IPS-11a (cell line): ENCODE data around the gene CRYBB3.
"Not testable (repeated sequence)": the region's sequence is repeated elsewhere in the genome, so short reads cannot be mapped to it uniquely, and the experiment has no call there.

Source experiments
- H3K4me3 ChIP-seq: one replicate; pipeline ENCODE4 v1.5.1; 2013; ENCODE audit warnings: low read depth, low read length, control low read depth

CRYBB3 gene

GRCh38 chr22:25174888-25175411 lies 24.7 kb upstream of the CRYBB3 start:
- H3K4me3 ChIP-seq = no peak overlapping the region

GRCh38 chr22:25176175-25176574 lies 23.5 kb upstream of the CRYBB3 start:
- H3K4me3 ChIP-seq = no peak overlapping the region

- H3K4me3 ChIP-seq = no peak overlapping the region
Observed at GRCh38 chr22:25176799-25177198, 22.9 kb upstream of the CRYBB3 start.

DNA sequence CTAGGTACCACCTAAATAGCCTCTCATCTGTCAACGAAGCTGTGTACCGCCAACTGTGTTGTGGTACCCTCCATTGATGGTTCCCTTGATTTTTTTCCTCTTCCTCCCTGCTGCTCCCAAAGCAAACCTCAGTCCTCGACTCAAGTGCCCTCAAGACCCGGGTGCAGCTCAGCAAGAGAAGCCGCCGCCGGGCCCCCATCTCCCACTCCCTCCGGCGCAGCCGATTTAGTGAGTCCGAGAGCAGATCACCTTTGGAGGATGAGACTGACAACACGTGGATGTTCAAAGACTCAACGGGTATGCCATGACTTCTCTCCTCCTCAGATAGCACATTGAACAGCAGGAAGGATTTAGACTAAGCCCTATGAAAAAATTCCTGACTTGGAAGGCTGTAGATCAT lies 22.4 kb upstream of the CRYBB3 start:
- H3K4me3 ChIP-seq = no peak overlapping the region

- no peak overlapping the region for H3K4me3 ChIP-seq
Observed at GRCh38 chr22:25177895-25178294, 21.8 kb upstream of the CRYBB3 start.

DNA sequence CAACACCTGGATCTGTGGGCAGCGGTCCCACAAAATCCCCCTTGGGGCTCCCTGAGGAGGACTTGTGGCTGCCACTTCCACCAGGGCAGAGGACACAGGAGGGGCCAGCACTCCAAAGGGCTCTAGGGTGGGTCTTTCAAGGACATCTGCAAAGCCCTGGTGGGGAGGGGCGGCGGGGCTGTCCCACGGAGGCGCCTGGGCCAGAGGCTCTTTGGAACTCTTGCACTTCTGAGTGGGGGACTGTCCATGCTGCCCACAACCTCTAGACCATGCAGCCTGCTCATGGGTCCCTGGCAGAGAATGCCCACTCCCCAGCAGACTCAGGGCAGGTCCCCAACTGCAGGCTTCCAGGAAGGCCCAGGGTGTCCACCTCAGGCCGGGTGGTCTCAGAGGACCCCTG lies 21.3 kb upstream of the CRYBB3 start:
- H3K4me3 ChIP-seq = not testable (repeated sequence)

DNA sequence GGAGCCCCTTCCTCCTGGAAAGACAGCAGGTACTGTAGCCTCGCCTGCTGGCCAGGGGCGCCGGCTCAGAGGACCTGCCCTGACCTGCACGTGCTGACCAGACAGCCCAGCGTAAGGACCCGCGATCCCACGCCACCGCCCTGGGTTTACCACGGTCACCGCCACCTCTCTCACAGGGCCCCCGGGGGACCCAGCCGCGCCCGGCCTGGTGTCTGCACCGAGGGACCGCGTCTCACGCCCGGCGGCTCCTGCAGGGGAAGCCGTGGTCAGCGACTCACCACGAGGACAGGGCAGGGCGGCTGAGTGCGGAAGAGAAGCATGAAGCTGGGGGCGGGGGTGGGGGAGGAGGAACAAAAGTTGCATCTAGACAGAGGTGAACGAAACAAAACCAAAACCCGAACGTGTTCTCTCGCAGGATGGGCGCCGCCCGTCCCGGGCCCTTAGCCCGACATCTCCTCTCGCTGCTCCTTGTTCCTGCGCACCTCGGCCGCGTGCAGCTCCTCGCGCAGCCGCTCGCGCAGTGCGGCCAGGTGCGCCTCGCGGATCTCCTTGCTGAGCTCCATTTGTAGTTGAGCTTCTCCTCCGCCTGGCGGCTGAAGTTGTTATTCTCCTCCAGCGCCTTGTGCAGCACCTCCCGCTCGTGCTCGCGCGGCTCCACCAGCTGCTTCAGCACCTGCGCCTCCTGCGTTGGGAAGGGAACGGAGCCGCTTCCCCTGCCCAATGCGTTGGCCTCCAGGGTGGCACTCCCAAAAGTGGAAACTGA lies 20.6 kb upstream of the CRYBB3 start:
- H3K4me3 ChIP-seq = not testable (repeated sequence)

DNA sequence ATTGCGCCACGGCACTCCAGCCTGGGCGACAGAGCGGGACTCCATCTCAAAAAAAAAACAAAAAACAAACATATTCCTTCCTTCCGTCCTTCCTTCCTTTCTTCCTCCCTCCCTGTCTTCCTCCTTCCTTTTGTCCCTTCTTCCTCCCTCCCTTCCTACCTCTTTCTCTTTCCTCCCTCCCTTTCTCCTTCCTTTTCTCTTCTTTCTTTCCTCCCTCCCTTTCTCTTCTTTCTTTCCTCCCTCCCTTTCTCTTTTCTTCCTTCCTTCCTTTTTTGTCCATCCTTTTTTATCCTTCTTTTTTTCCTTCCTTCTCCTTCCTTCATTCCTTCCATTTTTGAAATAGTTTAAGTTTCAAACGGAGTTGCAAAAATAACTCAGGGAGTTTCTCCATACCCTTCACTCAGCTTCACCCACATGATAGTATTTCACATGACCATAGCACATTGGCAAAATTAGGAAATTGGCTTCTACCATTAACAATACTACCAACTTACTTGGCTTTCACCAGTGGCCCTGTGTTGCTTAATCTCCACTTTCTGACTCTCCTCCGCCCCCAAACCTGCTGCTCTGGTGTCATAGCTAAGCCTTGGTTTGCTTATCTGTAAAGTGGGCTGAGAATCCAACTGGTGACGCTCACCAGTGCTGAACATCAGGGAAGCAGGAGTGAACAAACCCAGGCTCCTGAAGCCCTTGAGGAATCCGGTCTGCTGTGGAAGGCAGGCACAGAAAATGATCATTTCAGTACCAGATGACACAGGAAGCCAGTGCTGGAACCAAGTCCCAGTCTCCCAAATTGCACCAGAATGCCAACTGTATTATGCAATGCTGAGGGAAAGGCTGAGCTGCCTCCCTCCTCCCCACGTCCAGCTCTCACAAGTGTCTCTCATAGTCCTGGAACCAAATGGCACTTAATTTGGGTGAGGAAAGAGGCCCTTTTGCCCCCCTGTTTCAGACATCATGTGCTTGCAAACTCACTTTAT lies 17.2 kb upstream of the CRYBB3 start:
- H3K4me3 ChIP-seq = no peak overlapping the region

GRCh38 chr22:25183949-25184619 lies 15.6 kb upstream of the CRYBB3 start:
- H3K4me3 ChIP-seq = no peak overlapping the region

DNA sequence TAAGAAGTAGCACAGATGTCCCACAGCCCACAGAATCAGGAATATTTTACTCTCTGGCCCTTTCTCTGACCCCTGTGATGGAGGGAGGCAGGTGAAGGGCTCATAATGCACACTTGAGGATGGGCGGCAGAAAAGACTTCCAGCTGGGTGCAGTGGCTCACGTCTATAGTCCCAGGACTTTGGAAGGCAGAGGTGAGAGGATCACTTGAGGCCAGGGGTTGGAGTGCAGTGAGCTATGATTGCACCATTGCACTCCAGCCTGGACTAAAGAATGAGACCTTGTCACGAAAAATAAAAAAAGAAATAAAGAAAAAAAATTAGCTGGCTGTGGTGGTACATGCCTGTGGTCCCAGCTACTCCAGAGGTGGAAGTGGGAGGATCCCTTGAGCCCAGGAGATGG lies 13.5 kb upstream of the CRYBB3 start:
- no peak overlapping the region for H3K4me3 ChIP-seq

DNA sequence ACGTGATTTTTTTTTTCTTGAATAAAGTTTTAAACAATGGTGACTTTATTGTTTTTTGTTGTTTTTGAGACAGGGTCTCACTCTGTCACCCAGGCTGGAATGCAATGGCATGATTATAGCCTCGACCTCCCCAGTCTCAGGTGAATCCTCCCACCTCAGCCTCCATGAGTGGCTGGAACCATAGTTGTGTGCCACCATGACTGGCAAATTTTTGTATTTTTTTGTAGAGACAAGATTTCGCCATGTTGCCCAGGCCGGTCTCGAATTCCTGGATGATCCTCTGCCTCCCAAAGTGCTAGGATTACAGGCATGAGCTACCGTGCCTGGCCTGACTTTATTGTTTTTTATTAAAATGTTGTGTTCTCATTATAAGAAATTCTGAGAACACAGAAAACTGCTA lies 12.2 kb upstream of the CRYBB3 start:
- no peak overlapping the region for H3K4me3 ChIP-seq

GRCh38 chr22:25192406-25192805 lies 7.3 kb upstream of the CRYBB3 start:
- H3K4me3 ChIP-seq = no peak overlapping the region

- H3K4me3 ChIP-seq = no peak overlapping the region
Observed at GRCh38 chr22:25193130-25193529, 6.5 kb upstream of the CRYBB3 start.

GRCh38 chr22:25193548-25193947 lies 6.1 kb upstream of the CRYBB3 start:
- H3K4me3 ChIP-seq = no peak overlapping the region

GRCh38 chr22:25196326-25196725 lies 3.3 kb upstream of the CRYBB3 start:
- H3K4me3 ChIP-seq = no peak overlapping the region

DNA sequence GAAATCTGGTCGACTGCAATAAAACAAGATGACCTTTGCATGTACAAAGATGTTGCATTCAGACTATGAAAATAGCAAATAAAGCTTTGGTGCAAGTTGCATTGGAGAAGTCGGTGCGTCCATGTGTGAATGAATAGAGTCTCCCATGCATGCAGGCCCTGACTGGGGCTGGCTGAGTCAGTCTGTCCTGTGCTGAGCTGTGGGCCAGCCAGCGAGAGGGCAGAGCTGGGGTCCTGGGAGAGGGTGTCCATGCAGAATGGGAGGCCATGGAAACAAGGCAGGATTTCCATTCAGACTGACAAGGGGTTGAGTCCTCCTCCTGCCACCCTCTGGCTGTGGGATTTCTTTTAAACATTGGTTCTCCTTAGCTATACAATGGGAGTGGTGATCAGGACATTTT lies 2.3 kb upstream of the CRYBB3 start:
- no peak overlapping the region for H3K4me3 ChIP-seq

DNA sequence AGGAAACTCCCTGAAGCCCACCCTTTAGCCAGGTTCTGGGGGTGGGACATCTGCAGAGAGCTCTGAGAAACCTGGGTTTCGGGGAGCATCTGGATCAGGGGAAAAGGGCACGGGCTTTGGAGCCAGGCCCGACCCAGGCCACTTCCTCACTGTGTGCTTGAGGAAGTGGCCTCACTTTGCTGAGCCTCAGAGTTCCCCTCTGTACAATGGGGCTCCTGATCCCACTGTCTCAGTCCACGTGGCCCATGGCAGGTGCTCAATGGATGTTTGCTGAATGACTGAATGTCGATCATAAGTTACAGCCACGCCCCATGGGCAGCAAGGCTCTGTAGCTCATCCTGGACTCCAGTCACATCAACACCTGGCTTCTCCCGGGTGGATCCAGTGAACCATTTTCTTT lies 1.3 kb downstream of the CRYBB3 start:
- no peak overlapping the region for H3K4me3 ChIP-seq

DNA sequence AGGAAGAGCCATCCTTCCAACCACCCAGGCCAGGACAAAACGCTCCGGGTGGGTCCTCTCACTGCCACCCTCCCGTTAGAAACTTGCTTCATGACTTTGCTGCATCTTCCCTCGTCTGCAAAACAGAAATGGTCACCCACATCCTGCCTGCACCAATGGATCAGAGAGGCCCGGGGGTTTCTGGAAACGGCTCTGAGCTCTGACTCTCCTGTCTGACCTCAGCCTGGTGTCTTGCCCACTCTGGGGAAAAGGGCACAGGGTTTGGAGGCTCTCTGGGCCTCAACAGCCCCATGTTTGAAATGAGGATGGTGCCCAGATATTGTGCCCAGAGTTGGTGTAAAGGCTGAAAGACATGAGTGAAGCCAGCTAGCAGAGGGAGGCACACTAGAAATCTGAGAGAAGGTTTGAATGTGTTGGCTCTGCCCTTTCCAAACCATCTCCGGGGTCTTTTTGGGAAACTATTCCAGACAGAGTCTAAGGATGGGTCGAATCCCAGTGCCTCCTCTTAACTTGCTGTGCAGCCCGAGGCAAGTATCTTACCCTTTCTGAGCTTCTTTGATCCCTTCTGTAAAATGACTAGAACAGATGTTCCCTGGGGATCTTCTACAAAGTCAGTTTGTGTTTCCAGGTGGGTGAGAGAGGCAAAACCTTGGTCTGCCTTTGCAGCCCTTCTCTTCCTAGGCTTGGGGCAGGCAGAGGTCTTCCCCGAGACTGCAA lies 2.1 kb downstream of the CRYBB3 start:
- H3K4me3 ChIP-seq = no peak overlapping the region

- H3K4me3 ChIP-seq = no peak overlapping the region
Observed at GRCh38 chr22:25202290-25202921, 2.7 kb downstream of the CRYBB3 start.

DNA sequence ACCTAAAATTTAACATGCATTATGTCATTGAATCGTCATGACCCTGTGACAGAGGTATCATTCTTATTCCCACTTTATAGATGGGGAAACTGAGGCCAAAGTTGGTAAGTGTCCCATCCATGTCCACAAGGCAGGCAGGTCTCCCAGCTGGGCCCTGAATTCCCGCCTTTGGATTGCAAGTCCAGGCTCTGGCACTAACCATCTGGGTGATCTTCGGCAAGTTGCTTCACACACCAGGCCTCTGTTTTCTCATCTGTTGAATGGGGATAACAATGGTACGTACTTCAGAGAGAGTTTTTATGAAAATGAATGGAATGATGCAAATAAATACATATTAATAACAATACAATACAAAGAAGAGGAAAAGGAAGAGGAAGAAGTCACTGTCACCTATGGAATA lies 3.4 kb downstream of the CRYBB3 start:
- no peak overlapping the region for H3K4me3 ChIP-seq
